NCI-H69 (cell line): ENCODE results near the gene PMM2.
"Not testable (repeated sequence)": the region's sequence is repeated elsewhere in the genome, so short reads cannot be mapped to it uniquely, and the experiment has no call there.

Source experiments
- DNase-seq: peaks from one replicate; lab custom pipeline; 2025; lab: John Stamatoyannopoulos, UW

The PMM2 gene

GRCh38 chr16:8782673-8783072 lies 15.0 kb upstream of the PMM2 start:
- no peak for DNase-seq

- no peak for DNase-seq
These were observed 12.2 kb upstream of the PMM2 start for GRCh38 chr16:8785408-8785807.

- not testable (repeated sequence) for DNase-seq
These were observed 11.3 kb upstream of the PMM2 start for GRCh38 chr16:8786316-8786715.

GRCh38 chr16:8788578-8789172 lies 9.0 kb upstream of the PMM2 start:
- no peak for DNase-seq

GRCh38 chr16:8795091-8795490 lies 2.5 kb upstream of the PMM2 start:
- DNase-seq, result peak; percentile 13

GRCh38 chr16:8795818-8796217 lies 1.8 kb upstream of the PMM2 start:
- no peak for DNase-seq

GRCh38 chr16:8796469-8797363 lies 923 bp upstream of the PMM2 start:
- no peak for DNase-seq

GRCh38 chr16:8798174-8798527 lies 512 bp downstream of the PMM2 start:
- DNase-seq, result no peak

- no peak for DNase-seq
These were observed 1.0 kb downstream of the PMM2 start for GRCh38 chr16:8798535-8799157.

GRCh38 chr16:8801701-8802100 lies 4.1 kb downstream of the PMM2 start:
- no peak for DNase-seq

- DNase-seq, result not testable (repeated sequence)
These were observed 6.1 kb downstream of the PMM2 start for GRCh38 chr16:8803733-8804132.

- DNase-seq, result no peak
These were observed 6.7 kb downstream of the PMM2 start for GRCh38 chr16:8804313-8804712.

GRCh38 chr16:8806272-8806983 lies 8.8 kb downstream of the PMM2 start:
- DNase-seq, result no peak

GRCh38 chr16:8807189-8807588 lies 9.6 kb downstream of the PMM2 start:
- DNase-seq, result no peak

- no peak for DNase-seq
These were observed 10.4 kb downstream of the PMM2 start for GRCh38 chr16:8808009-8808408.

GRCh38 chr16:8808613-8809353 lies 11.1 kb downstream of the PMM2 start:
- DNase-seq, result no peak

- no peak for DNase-seq
These were observed 14.7 kb downstream of the PMM2 start for GRCh38 chr16:8812162-8812843.

- no peak for DNase-seq
These were observed 16.6 kb downstream of the PMM2 start for GRCh38 chr16:8814095-8814806.

- no peak for DNase-seq
These were observed 19.5 kb downstream of the PMM2 start for GRCh38 chr16:8816967-8817655.
